Measurements from ENCODE around the gene SASH1. TPM values are rescaled to one million over a fixed set of nuclear protein-coding genes. Genes with fewer than 3 reads are reported as not detected.

The SASH1 gene
- total RNA-seq, 1 donor from 2014 or later = 70.2 TPM

DNA sequence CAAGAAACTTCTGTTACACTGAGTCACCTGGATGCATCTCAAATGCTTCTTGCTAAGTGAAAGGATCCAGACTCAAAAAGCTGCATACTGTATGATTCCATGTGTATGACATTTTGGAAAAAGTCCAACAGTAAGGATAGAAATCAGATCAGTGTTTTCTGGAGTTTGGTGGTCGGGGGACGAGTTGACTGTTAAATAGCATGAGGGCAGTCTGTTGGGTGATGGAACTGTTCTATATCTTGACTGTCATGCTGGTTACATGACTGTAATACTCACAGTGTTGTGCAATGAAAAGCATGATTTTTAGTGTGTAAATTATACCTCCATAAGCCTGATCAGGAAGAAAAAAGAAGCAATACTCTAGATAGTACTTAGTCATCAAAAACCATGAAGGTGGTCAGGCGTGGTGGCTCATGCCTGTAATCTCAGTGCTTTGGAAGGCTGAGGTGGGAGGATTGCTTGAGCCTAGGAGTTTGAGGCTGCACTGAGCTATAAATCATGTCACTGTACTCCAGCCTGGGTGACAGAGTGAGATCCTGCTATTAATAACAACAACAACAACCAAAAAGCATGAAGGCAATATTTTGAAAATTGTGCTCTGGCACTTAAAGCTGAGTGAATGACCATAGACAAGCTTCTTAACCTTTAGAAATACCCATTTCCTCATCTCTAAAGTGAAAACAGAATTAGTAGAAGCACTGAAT, 30.5 kb upstream of the SASH1 start:
- no peak overlapping the region for H3K4me3 ChIP-seq
- no peak for DNase-seq (ENCODE audit: low spot score in 2 of 2)
- intact Hi-C loops (cut with DNase I) = no loop called here
- no peaks in the 10 kb centered on the region for H3K9me3 ChIP-seq
- no peaks in the 10 kb centered on the region for H3K27me3 ChIP-seq
- no peaks in the 10 kb centered on the region for H3K36me3 ChIP-seq
- H3K27ac ChIP-seq = no peak overlapping the region
- H3K4me1 ChIP-seq = no peaks in the 10 kb centered on the region
- TF ChIP-seq, protein P1, sequence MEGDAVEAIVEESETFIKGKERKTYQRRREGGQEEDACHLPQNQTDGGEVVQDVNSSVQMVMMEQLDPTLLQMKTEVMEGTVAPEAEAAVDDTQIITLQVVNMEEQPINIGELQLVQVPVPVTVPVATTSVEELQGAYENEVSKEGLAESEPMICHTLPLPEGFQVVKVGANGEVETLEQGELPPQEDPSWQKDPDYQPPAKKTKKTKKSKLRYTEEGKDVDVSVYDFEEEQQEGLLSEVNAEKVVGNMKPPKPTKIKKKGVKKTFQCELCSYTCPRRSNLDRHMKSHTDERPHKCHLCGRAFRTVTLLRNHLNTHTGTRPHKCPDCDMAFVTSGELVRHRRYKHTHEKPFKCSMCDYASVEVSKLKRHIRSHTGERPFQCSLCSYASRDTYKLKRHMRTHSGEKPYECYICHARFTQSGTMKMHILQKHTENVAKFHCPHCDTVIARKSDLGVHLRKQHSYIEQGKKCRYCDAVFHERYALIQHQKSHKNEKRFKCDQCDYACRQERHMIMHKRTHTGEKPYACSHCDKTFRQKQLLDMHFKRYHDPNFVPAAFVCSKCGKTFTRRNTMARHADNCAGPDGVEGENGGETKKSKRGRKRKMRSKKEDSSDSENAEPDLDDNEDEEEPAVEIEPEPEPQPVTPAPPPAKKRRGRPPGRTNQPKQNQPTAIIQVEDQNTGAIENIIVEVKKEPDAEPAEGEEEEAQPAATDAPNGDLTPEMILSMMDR (IDR thresholded peaks at IDR 0.05) = no peak

DNA sequence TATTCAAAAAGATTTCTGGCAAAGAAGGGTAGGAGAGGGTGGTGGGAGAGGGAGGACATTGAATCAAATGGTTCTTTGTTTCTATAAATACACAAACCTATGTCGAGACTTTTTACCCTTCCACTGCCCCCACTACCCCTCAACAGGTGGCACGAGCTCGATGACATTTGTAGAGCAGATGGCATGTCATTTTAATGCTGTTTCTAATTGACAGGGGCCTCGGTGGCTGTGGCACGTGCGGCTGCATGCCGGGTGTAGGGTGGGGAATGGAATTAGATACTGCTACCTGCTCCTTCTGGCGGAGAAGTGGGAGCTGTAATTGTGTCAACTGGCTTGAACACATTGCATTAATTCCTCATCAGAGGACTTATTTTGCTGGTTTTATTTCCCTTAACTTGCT, 29.1 kb upstream of the SASH1 start:
- Histone ChIP-seq H3K4me3 (no peak overlapping the region), H3K4me1 (no peaks in the 10 kb centered on the region), H3K36me3 (no peaks in the 10 kb centered on the region), H3K9me3 (no peaks in the 10 kb centered on the region), H3K27ac (no peak overlapping the region), H3K27me3 (no peaks in the 10 kb centered on the region)
- no peak for DNase-seq (ENCODE audit: low spot score in 2 of 2)
- TF ChIP-seq, protein P1 (IDR thresholded peaks at IDR 0.05) = no peak
- intact Hi-C loops (cut with DNase I) = no loop called here

DNA sequence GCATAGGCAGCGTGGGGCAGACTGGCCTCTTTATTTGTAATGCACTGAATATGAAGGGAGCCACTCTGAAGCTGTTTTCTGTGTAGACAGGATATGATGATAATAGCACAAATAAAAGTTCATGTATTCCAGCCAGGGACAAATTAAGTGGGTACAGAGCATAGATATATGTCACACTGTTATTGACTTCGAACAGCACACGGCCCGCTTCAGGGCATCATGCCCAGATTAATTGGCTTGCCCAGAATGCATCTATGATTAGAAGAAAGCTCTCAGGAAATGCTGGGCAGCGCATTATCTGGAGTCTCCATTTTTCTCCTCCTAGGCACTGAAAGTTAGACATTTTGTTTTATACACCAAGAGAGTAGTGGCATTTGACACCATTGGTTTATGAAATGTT, 26.3 kb upstream of the SASH1 start:
- TF ChIP-seq, protein P1 (IDR thresholded peaks at IDR 0.05) = no peak

DNA sequence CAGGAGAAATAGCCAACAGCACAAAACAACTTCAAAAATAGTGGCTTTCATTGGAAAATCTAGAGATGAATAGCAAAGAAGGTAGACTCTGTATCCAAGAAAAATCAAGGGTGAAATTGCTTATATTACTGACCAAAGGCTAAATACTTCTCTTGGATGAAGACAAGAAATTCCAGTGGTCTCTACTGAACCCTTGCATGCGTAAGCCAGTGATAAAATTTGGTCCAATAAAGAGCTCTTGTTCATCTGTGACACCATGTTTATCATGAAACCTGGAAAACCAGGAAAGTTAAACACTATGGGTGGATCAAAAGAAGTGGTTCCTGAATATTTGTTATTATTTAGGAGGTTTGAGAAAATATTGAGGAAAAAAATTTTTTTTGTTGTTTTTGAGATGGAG, 25.6 kb upstream of the SASH1 start:
- no peak overlapping the region for H3K27ac ChIP-seq
- H3K27me3 ChIP-seq = no peaks in the 10 kb centered on the region
- TF ChIP-seq, protein P1 (IDR thresholded peaks at IDR 0.05) = no peak
- H3K36me3 ChIP-seq = no peaks in the 10 kb centered on the region
- H3K4me1 ChIP-seq = no peaks in the 10 kb centered on the region
- H3K9me3 ChIP-seq = no peaks in the 10 kb centered on the region
- intact Hi-C loops (cut with DNase I) = no loop called here
- no peak for DNase-seq (ENCODE audit: low spot score in 2 of 2)
- H3K4me3 ChIP-seq = no peak overlapping the region

More for the DNA sequence above, 26.3 kb upstream of the SASH1 start:
- intact Hi-C loops (cut with DNase I) = no loop called here
- no peaks in the 10 kb centered on the region for H3K27me3 ChIP-seq
- H3K27ac ChIP-seq = no peak overlapping the region
- H3K9me3 ChIP-seq = no peaks in the 10 kb centered on the region
- no peak for DNase-seq (ENCODE audit: low spot score in 2 of 2)
- no peak overlapping the region for H3K4me3 ChIP-seq
- no peaks in the 10 kb centered on the region for H3K36me3 ChIP-seq
- no peaks in the 10 kb centered on the region for H3K4me1 ChIP-seq

DNA sequence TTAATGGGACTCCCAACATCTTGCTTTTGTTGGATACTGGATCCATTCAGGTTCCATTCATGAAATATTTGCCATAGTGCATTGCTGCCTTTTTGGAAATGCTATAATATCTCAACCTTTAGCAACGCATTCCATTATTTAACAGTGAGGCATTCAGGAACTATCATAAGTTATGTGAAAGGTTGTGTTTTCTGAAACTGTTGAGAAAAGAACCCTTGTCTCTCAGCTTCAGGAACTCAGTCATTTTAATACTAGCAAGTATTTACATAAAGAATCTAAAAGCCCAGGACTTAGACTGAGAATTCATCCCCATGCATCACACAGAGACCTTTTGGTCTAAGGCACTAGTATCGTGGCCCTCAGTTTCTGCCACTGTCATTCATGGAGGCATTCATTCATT, 24.9 kb upstream of the SASH1 start:
- Histone ChIP-seq H3K27ac (no peak overlapping the region), H3K4me1 (no peaks in the 10 kb centered on the region), H3K4me3 (no peak overlapping the region), H3K27me3 (no peaks in the 10 kb centered on the region), H3K9me3 (no peaks in the 10 kb centered on the region), H3K36me3 (no peaks in the 10 kb centered on the region)
- TF ChIP-seq, protein P1 (IDR thresholded peaks at IDR 0.05) = no peak
- DNase-seq (ENCODE audit: low spot score in 2 of 2) = no peak
- intact Hi-C loops (cut with DNase I) = no loop called here

DNA sequence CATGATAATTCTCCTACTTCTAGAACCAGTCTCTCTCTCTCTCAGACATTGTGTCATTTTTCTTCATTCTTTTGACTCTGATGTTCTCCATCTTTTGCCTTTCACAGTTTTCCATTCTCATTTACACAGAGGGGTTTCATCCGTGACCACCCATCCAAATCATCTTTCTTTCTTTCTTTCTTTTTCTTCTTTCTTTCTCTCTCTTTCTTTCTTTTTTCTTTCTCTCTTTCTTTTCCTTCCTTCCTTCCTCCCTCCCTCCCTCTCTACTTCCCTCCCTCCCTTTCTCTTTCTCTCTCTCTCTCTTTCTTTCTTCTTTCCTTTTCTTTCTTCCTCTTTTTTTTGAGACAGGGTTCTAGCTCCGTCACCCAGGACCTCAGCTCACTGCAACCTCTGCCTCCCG, 19.9 kb upstream of the SASH1 start:
- Histone ChIP-seq H3K4me3 (no peak overlapping the region), H3K9me3 (no peaks in the 10 kb centered on the region), H3K27ac (no peak overlapping the region), H3K27me3 (no peaks in the 10 kb centered on the region), H3K36me3 (no peaks in the 10 kb centered on the region), H3K4me1 (no peaks in the 10 kb centered on the region)
- TF ChIP-seq, protein P1 (IDR thresholded peaks at IDR 0.05) = no peak
- intact Hi-C loops (cut with DNase I) = no loop called here
- no peak for DNase-seq (ENCODE audit: low spot score in 2 of 2)
